ENCODE results near the gene DDX51.

The DDX51 gene

DNA sequence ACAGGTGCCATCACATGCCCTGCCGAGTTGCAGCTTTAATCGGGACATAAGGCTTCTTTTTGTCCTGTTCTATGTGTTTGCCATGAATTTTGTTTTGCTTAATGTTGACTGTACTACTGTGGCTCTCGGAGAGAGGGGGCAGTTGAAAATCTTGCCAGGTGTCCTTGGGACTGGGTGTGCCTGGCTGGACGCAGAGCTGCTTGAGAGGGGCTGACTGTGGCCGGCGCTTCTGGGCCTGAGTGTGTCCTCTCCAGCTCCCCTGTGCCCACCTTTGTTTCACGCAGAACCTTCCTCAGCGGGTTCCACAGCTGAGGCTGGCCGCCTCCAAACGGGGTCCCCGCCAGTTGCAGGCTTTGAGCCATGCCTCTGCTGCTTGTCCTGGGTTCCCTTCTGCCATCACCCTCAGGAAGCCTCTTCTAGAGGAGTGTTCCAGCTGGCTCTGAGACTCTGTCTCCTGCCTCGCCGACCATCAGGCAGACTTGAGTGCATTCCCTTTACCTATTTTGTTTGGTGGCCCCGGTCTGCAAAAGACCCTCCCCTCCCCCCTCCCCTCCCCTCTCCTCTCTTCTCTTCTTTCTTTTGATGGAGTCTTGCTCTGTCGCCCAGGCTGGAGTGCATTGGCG lies 49.7 kb downstream of the DDX51 start:
- in situ Hi-C loops (cut with MboI; ENCODE audit: low sequenced_read_pairs): no loop called here

DNA sequence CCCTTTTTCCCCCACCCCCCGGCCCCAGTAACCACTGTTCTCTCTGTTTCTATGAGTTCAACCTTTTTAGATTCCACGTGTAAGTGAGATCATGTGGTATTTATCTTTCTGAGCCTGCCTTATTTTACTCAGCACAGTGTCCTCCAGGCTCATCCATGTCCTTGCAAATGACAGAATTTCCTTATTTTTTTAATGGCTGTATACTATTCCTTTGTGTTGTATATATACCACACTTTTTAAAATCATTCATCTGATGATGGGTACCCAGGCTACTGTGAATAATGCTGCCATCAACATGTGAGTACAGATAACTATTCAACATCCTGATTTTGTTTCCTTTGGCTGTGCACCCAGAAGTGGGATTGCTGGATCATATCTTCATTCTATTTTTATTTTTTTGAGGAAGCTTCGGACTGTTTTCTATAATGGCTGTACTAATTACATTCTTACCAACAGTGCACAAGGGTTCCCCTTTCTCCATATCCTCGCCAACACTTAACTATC lies 54.7 kb downstream of the DDX51 start:
- in situ Hi-C loops (cut with MboI; ENCODE audit: low sequenced_read_pairs): no loop called here

Measured in HL-60/S4 treated with retinoic acid at 250 ng/mL for 4 days and 3 days (cell line).